ENCODE measurements around the gene ARHGEF17.
A peak's percentile ranks its signal among the peaks of the same experiment; 100 is the strongest.

ARHGEF17 gene, protein sequence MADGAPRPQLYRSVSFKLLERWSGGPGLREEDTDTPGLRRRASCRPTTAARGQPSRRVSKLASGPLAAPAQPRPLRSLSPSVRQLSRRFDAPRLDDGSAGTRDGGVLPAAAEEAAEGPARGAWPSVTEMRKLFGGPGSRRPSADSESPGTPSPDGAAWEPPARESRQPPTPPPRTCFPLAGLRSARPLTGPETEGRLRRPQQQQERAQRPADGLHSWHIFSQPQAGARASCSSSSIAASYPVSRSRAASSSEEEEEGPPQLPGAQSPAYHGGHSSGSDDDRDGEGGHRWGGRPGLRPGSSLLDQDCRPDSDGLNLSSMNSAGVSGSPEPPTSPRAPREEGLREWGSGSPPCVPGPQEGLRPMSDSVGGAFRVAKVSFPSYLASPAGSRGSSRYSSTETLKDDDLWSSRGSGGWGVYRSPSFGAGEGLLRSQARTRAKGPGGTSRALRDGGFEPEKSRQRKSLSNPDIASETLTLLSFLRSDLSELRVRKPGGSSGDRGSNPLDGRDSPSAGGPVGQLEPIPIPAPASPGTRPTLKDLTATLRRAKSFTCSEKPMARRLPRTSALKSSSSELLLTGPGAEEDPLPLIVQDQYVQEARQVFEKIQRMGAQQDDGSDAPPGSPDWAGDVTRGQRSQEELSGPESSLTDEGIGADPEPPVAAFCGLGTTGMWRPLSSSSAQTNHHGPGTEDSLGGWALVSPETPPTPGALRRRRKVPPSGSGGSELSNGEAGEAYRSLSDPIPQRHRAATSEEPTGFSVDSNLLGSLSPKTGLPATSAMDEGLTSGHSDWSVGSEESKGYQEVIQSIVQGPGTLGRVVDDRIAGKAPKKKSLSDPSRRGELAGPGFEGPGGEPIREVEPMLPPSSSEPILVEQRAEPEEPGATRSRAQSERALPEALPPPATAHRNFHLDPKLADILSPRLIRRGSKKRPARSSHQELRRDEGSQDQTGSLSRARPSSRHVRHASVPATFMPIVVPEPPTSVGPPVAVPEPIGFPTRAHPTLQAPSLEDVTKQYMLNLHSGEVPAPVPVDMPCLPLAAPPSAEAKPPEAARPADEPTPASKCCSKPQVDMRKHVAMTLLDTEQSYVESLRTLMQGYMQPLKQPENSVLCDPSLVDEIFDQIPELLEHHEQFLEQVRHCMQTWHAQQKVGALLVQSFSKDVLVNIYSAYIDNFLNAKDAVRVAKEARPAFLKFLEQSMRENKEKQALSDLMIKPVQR (N-terminal part only)

GRCh38 chr11:73308003-73308960 is at the start of gene ARHGEF17:
ARHGEF17 (plus strand) TSS chr11:73308276; CDS start chr11:73308639, 363 bp downstream.
- H3K9ac ChIP-seq (ENCODE audit: low read depth in 1 of 2, low read length in 2 of 2) = peak within 1 kb of the TSS; percentile 32 to 65
- no peaks in the 10 kb centered on the region for H3K9me3 ChIP-seq (ENCODE audit: control insufficient read depth in 1 of 2, low read length in 2 of 2)
- no peaks in the 10 kb centered on the region for H3K36me3 ChIP-seq (ENCODE audit: control insufficient read depth in 1 of 2, insufficient read depth in 2 of 2, low read length in 2 of 2)
- peak within 1 kb of the TSS; percentile 71 to 76 for H3K4me3 ChIP-seq (ENCODE audit: low read depth in 1 of 2, low read length in 2 of 2)
- peak within 1 kb of the TSS; percentile 89 for H3K27ac ChIP-seq (ENCODE audit: low read depth, low read length)
- H3K4me1 ChIP-seq (ENCODE audit: control insufficient read depth in 1 of 2, insufficient read depth in 2 of 2, low read length in 2 of 2) = peaks cover 12 to 17% of the 10 kb centered on the region in 2 donors
- peaks cover 3 to 4% of the 10 kb centered on the region in 2 donors for H3K27me3 ChIP-seq (ENCODE audit: control insufficient read depth in 1 of 2, insufficient read depth in 2 of 2, low read length in 2 of 2)

GRCh38 chr11:73259406-73260126 is 48.5 kb upstream of the ARHGEF17 start:
- Histone ChIP-seq H3K36me3 (ENCODE audit: control insufficient read depth in 1 of 2, insufficient read depth in 2 of 2, low read length in 2 of 2) (no peaks in the 10 kb centered on the region), H3K9ac (ENCODE audit: low read depth in 1 of 2, low read length in 2 of 2) (no peak overlapping the region)

GRCh38 chr11:73260127-73260457 is 48.0 kb upstream of the ARHGEF17 start:
- no peak overlapping the region for H3K4me3 ChIP-seq (ENCODE audit: low read depth in 1 of 2, low read length in 2 of 2)
- no peak overlapping the region for H3K9ac ChIP-seq (ENCODE audit: low read depth in 1 of 2, low read length in 2 of 2)
- H3K27ac ChIP-seq (ENCODE audit: low read depth, low read length) = no peak overlapping the region
- H3K9me3 ChIP-seq (ENCODE audit: control insufficient read depth in 1 of 2, low read length in 2 of 2) = no peaks in the 10 kb centered on the region
- H3K4me1 ChIP-seq (ENCODE audit: control insufficient read depth in 1 of 2, insufficient read depth in 2 of 2, low read length in 2 of 2) = peaks cover 0 to 5% of the 10 kb centered on the region in 2 donors
- no peaks in the 10 kb centered on the region for H3K36me3 ChIP-seq (ENCODE audit: control insufficient read depth in 1 of 2, insufficient read depth in 2 of 2, low read length in 2 of 2)
- peaks cover 5 to 13% of the 10 kb centered on the region in 2 donors for H3K27me3 ChIP-seq (ENCODE audit: control insufficient read depth in 1 of 2, insufficient read depth in 2 of 2, low read length in 2 of 2)

More at GRCh38 chr11:73259406-73260126, 48.5 kb upstream of the ARHGEF17 start:
- Histone ChIP-seq H3K9me3 (ENCODE audit: control insufficient read depth in 1 of 2, low read length in 2 of 2) (no peaks in the 10 kb centered on the region), H3K4me1 (ENCODE audit: control insufficient read depth in 1 of 2, insufficient read depth in 2 of 2, low read length in 2 of 2) (no peaks in the 10 kb centered on the region), H3K27me3 (ENCODE audit: control insufficient read depth in 1 of 2, insufficient read depth in 2 of 2, low read length in 2 of 2) (peaks cover 0 to 9% of the 10 kb centered on the region in 2 donors), H3K4me3 (ENCODE audit: low read depth in 1 of 2, low read length in 2 of 2) (no peak overlapping the region), H3K27ac (ENCODE audit: low read depth, low read length) (no peak overlapping the region)

DNA sequence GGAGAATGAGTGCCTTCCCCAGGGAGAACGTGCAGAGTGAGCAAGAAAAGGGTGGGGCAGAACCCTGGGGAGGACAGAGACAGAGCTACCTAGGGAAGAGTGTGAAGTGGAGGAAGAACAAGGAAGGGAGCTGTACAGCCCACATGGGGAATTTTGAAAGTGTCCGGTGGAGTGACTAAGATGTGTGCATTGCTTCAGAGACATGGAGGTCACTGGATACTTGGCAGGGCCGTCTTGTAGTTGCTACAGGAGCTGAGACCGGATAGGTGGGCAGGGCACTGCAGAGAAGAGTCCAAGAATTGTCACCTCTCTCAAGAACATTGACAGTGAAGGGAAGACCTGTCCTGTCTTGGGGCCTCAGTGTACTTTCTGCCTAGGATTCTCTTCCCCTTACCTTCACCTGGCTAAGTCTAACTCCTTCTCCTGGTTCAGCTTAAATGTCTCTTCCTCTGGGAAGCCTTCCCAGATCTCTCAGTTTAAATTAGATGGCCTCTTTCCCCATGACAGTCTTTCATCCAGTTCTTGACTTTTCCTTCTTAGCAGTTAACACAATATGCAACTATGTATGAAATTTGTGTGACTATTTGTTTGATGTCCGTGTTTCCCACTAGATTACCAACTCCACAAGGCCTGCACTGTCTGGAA is 45.1 kb upstream of the ARHGEF17 start:
- peaks cover 0 to 5% of the 10 kb centered on the region in 2 donors for H3K4me1 ChIP-seq (ENCODE audit: control insufficient read depth in 1 of 2, insufficient read depth in 2 of 2, low read length in 2 of 2)
- H3K9me3 ChIP-seq (ENCODE audit: control insufficient read depth in 1 of 2, low read length in 2 of 2) = no peaks in the 10 kb centered on the region
- H3K36me3 ChIP-seq (ENCODE audit: control insufficient read depth in 1 of 2, insufficient read depth in 2 of 2, low read length in 2 of 2) = no peaks in the 10 kb centered on the region
- no peak overlapping the region for H3K4me3 ChIP-seq (ENCODE audit: low read depth in 1 of 2, low read length in 2 of 2)
- no peak overlapping the region for H3K27ac ChIP-seq (ENCODE audit: low read depth, low read length)
- peaks cover 10 to 15% of the 10 kb centered on the region in 2 donors for H3K27me3 ChIP-seq (ENCODE audit: control insufficient read depth in 1 of 2, insufficient read depth in 2 of 2, low read length in 2 of 2)
- no peak overlapping the region for H3K9ac ChIP-seq (ENCODE audit: low read depth in 1 of 2, low read length in 2 of 2)

GRCh38 chr11:73263640-73264039 is 44.4 kb upstream of the ARHGEF17 start:
- no peaks in the 10 kb centered on the region for H3K36me3 ChIP-seq (ENCODE audit: control insufficient read depth in 1 of 2, insufficient read depth in 2 of 2, low read length in 2 of 2)
- H3K9me3 ChIP-seq (ENCODE audit: control insufficient read depth in 1 of 2, low read length in 2 of 2) = no peaks in the 10 kb centered on the region
- H3K4me3 ChIP-seq (ENCODE audit: low read depth in 1 of 2, low read length in 2 of 2) = no peak overlapping the region
- peaks cover 10 to 15% of the 10 kb centered on the region in 2 donors for H3K27me3 ChIP-seq (ENCODE audit: control insufficient read depth in 1 of 2, insufficient read depth in 2 of 2, low read length in 2 of 2)
- H3K9ac ChIP-seq (ENCODE audit: low read depth in 1 of 2, low read length in 2 of 2) = no peak overlapping the region
- peaks cover 2 to 5% of the 10 kb centered on the region in 2 donors for H3K4me1 ChIP-seq (ENCODE audit: control insufficient read depth in 1 of 2, insufficient read depth in 2 of 2, low read length in 2 of 2)
- H3K27ac ChIP-seq (ENCODE audit: low read depth, low read length) = no peak overlapping the region

DNA sequence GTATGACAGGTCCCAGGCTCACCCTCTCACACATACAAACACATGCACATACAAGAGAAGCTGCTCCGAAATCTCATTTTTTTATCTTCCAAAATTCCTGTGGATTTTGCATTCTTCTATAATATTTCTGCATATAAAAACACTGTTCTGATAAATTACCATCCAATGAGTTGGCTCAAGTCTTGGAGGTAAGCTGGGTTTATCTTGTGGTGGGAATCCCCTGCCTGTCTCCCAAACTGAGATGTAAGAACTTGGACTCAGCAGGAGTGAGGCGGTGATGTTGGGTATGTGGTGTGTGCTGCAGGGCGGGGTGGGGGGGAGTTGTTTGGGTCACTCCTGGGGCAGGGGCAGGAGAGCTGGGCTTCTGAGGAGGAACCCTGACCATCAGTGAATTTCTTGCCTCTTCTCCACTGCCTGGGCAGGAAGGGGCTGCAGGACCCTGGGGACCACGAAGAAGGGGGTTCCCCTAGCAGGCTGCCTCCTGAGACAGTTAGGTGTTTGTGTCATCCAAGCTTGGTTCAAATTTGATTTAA is 42.7 kb upstream of the ARHGEF17 start:
- no peak overlapping the region for H3K4me3 ChIP-seq (ENCODE audit: low read depth in 1 of 2, low read length in 2 of 2)

DNA sequence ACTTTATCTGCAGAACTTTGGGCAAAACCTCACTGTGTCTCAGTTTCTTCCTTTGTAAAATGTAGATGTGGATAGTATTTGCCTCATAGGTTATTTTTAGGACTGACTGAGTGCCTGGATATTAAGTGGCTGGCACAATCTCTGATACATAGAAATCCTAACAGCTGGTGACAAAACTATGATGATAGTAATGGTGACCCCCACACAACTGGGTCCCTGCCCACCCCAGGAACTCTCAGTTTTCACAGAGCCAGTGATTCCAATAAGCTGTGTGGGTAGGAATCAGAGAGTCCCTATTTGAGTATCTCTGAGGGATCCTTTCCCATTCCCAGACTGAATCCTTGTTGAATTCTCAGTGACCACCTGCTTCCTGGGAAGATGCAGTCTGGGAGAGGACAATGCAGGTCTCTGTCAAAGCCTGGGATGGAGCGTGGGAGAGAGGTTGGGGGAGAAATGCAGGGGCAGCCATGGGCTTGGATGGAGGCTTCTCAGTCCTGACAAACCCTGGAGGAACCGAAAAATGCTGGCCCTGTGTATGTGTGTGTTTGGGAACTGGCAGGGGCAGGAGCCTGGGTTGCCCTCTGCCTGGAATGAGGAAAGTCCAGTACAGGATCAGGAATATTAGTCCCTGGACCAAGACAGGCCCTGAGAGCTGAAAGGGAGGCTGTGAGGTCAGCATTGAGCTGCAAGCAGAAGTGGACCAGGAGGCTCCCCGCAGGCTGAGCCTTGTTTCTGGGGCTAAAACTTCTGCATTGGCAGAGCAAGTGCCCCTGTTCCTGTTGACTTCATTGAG is 42.0 kb upstream of the ARHGEF17 start:
- Histone ChIP-seq H3K27me3 (ENCODE audit: control insufficient read depth in 1 of 2, insufficient read depth in 2 of 2, low read length in 2 of 2) (peaks cover 10 to 15% of the 10 kb centered on the region in 2 donors), H3K9me3 (ENCODE audit: control insufficient read depth in 1 of 2, low read length in 2 of 2) (no peaks in the 10 kb centered on the region), H3K4me3 (ENCODE audit: low read depth in 1 of 2, low read length in 2 of 2) (no peak overlapping the region), H3K4me1 (ENCODE audit: control insufficient read depth in 1 of 2, insufficient read depth in 2 of 2, low read length in 2 of 2) (peaks cover 23 to 26% of the 10 kb centered on the region in 2 donors), H3K36me3 (ENCODE audit: control insufficient read depth in 1 of 2, insufficient read depth in 2 of 2, low read length in 2 of 2) (no peaks in the 10 kb centered on the region), H3K27ac (ENCODE audit: low read depth, low read length) (no peak overlapping the region), H3K9ac (ENCODE audit: low read depth in 1 of 2, low read length in 2 of 2) (no peak overlapping the region)

More for the DNA sequence above, 42.7 kb upstream of the ARHGEF17 start:
- Histone ChIP-seq H3K4me1 (ENCODE audit: control insufficient read depth in 1 of 2, insufficient read depth in 2 of 2, low read length in 2 of 2) (peaks cover 16 to 19% of the 10 kb centered on the region in 2 donors), H3K36me3 (ENCODE audit: control insufficient read depth in 1 of 2, insufficient read depth in 2 of 2, low read length in 2 of 2) (no peaks in the 10 kb centered on the region), H3K27me3 (ENCODE audit: control insufficient read depth in 1 of 2, insufficient read depth in 2 of 2, low read length in 2 of 2) (peaks cover 10 to 15% of the 10 kb centered on the region in 2 donors), H3K9ac (ENCODE audit: low read depth in 1 of 2, low read length in 2 of 2) (no peak overlapping the region), H3K9me3 (ENCODE audit: control insufficient read depth in 1 of 2, low read length in 2 of 2) (no peaks in the 10 kb centered on the region), H3K27ac (ENCODE audit: low read depth, low read length) (no peak overlapping the region)

DNA sequence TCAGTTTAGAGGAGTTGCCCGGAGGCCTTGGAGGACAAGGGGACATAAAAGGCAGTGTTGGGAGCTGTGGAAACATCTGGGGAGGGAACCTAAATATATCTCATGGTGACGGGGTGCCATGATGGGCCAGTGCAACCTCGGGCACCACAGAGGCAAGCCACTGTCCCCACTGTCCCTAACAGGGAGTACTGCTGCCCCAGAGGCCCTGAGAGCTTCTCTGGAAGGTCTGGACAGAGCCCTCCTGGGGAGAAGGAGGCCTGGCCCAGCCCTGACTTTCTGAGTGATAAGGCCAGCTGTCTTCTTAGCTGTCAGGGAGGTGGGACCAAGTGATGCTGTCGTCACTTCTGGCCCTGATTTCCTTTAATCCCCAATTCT is 41.4 kb upstream of the ARHGEF17 start:
- Histone ChIP-seq H3K36me3 (ENCODE audit: control insufficient read depth in 1 of 2, insufficient read depth in 2 of 2, low read length in 2 of 2) (no peaks in the 10 kb centered on the region), H3K9ac (ENCODE audit: low read depth in 1 of 2, low read length in 2 of 2) (no peak overlapping the region), H3K27me3 (ENCODE audit: control insufficient read depth in 1 of 2, insufficient read depth in 2 of 2, low read length in 2 of 2) (peaks cover 10 to 15% of the 10 kb centered on the region in 2 donors), H3K9me3 (ENCODE audit: control insufficient read depth in 1 of 2, low read length in 2 of 2) (no peaks in the 10 kb centered on the region), H3K4me1 (ENCODE audit: control insufficient read depth in 1 of 2, insufficient read depth in 2 of 2, low read length in 2 of 2) (peaks cover 25 to 30% of the 10 kb centered on the region in 2 donors), H3K27ac (ENCODE audit: low read depth, low read length) (no peak overlapping the region), H3K4me3 (ENCODE audit: low read depth in 1 of 2, low read length in 2 of 2) (no peak overlapping the region)

All from duodenal mucosa (tissue), 2 donors.